HUDEP-2 (cell line): Measurements from ENCODE around the gene AMHR2.

Source experiments
- DNase-seq, 76 experiments: peaks; one replicate each; lab custom pipeline; 2025; ENCODE audit not compliant: unreplicated experiment in 76 of 76; lab: John Stamatoyannopoulos, UW

The AMHR2 gene

GRCh38 chr12:53451661-53452158, 28.1 kb downstream of the AMHR2 start, which contains the start of gene PCBP2:
Gene PCBP2, plus strand, starts transcription at chr12:53452102. Its CDS starts 2,699 bp downstream, at chr12:53454801.
- DNase-seq = peak in 75 of 76 experiments; percentile 13 to 98 (median 97)

DNA sequence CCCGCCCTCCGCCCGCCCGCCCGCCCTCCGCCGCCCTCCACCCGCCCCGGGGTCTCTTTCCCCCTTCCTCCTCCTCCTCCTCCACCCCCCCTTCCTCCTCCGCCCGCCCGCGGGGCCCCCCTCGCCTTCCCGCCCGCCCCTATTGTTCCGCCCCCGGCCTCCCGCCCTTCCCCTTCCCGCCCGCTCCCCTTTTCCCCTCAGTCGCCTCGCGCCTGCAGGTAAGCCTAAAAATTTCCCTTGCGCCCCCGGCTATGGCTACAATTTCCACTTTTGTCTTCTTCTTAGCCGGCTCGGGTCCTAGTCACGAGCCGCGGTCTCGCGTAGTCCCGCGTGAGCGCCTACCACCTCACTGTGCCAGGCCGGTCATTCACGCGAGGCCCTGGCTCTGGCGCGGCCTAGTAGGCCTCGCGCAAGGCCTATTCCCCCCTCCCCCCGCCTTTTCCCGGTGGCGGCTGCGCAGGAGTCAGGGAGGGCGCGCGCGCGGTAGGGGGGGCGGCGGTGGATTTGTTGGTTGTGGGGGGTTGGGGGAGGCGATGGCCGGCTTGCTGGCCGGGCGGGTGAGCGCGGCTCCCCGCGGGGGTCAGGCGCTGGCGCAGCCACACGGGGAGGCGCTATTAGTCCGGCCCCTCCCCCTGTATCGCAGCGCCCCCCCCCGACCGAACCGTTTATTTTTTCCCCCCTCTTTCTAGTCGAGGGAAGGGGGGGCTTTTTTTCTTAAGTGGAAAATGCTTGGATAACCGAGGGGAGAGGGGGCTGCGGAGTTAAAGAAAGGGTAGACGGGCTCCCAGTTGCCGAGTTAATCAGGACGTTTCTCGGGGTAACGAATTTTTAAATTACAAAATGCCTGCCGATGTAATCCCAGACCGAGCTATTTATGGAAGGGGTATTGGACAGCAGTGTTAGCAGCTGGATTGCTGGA, 28.8 kb downstream of the AMHR2 start:
- peak in 66 of 76 experiments; percentile 11 to 83 (median 62) for DNase-seq

- no peak for DNase-seq
Measured at GRCh38 chr12:53453953-53454640, 30.4 kb downstream of the AMHR2 start.

DNA sequence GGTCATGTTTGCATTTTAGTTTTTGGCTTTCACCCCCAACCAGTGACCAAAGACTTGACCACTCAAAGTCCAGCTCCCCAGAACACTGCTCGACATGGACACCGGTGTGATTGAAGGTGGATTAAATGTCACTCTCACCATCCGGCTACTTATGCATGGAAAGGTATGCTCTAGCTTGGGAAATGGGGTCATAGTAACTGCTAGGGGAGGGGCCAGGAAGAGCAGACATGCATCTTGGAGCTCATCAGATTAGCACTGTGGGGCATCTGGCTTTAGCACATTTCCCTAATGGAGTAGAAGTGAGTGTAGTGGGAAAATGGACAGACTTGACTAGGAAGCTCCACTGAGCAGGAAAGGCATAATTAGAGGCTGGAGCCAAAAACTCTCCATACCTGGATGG, 31.1 kb downstream of the AMHR2 start:
- no peak for DNase-seq

- DNase-seq = no peak
Measured at GRCh38 chr12:53456654-53457366, 33.2 kb downstream of the AMHR2 start.

DNA sequence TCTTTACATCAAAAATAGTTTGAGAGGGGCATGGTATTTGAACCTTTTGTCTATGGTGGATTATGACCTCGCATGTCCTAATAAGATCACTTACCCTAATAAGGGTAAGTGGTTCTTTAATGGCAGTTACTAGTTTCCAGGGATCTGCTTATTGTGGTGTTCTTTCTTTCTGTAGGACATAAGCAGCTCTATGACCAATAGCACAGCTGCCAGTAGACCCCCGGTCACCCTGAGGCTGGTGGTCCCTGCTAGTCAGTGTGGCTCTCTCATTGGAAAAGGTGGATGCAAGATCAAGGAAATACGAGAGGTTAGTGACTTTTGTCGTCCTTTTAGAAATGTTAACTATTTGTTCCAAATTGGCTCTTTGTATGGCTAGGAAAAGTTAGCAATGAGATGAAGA, 35.4 kb downstream of the AMHR2 start:
- no peak for DNase-seq

DNA sequence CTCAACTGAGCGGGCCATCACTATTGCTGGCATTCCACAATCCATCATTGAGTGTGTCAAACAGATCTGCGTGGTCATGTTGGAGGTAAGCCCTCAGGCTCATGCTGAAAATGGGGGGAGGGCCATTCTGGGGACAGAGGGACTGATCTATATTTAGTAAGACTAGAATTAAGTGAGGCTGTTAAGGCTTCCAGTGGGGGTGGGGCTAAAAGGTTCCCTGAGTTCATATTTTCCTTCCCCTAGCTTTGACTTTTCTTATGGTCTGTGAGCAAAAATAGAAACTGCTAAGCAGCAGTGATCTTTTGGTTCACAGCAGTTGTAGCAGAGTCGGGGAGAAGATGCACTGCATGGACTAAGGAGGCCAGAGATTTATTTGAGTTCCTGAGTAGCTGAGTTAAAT, 37.4 kb downstream of the AMHR2 start:
- DNase-seq = no peak

GRCh38 chr12:53461591-53461990, 37.9 kb downstream of the AMHR2 start:
- no peak for DNase-seq

DNA sequence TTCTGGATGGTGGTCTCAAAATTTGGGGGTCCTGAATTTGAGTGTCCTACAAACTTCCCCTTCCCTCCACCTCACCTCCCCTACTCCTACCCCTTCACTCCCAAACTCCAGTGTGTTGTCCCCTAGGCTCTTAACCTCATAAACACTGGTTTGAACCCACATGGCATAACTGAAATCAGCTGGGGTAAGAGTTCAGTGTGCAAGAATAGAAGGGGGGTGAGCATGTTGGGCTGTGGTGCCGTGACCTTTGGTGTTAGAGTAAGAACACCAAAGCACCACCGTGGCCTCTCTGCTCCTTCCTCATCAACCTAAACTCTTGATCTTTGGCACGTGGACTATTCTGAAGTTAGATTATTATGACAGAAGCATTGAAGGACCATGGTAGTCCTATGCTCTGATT, 39.3 kb downstream of the AMHR2 start:
- no peak for DNase-seq

DNA sequence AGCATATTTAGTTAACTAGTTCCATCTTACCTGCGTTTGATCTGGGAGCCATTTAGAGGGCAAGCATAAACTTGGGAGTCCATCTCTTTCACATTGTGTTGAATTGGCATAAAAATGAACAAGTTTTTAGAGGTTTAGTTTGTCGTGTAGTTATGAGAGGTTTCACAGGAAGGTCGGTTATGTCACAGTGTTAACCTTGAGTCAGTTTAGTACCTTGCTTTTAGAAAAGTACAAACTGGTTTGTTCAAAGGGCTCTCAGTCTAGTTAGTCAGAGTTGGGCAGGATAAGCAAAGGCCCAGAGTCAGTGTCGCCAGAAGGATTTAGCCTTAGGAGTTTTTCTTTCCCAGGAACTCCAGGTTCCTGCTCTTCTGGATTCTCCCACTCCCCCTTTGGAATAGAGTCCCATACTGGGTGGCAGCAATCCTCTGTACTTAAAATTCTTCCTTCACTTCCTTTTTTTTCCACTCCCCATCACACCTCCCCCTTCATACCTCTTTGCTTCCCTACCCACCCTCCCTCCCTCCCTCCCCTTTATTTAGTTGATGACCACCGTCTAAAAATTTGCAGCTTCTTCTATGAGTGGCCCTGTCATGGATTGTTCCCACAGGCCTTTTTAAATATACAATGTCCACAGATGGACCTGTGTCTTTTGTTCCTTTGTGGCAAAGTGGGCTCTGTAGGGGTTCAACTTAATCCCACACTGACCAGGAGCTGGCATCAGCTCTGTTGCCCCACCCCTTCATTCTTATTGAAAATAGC, 40.3 kb downstream of the AMHR2 start:
- DNase-seq = no peak

GRCh38 chr12:53464685-53465418, 41.2 kb downstream of the AMHR2 start:
- no peak for DNase-seq

DNA sequence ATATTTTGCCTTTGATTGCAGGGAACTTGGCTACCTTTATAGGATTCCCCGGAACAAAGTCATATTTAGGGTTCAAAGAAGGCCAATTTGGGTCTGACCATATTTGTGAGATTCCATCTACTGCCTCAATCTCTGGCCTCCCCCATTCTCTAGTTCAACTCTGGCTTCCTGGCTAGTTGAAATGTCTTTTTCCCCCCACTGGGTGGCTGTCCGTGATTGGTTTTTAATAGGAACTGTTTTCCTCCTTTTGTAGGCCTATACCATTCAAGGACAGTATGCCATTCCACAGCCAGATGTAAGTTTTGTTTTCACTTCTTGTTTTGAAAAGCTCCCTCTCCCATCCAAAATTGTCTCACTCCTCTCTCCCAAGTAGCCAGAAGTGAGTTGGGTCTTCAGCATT, 42.0 kb downstream of the AMHR2 start:
- DNase-seq = no peak

GRCh38 chr12:53466640-53467039, 43.0 kb downstream of the AMHR2 start:
- no peak for DNase-seq

GRCh38 chr12:53467082-53467481, 43.4 kb downstream of the AMHR2 start:
- DNase-seq = no peak

DNA sequence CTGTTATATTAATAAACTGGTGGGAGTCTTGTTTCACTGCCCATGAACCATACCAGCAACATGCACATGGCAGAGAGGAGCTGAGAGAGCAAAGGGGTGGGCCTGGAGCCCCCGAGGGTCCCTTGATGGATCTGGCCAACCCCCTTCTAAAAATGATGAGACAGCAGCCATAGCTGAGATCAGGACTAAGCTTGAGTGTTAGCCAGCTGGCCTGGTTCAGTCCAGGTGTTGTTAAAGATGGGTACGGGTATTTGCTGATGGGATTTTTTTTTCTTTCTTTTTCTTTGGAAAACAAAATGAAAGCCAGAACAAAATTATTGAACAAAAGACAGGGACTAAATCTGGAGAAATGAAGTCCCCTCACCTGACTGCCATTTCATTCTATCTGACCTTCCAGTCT, 44.2 kb downstream of the AMHR2 start:
- no peak for DNase-seq

DNA sequence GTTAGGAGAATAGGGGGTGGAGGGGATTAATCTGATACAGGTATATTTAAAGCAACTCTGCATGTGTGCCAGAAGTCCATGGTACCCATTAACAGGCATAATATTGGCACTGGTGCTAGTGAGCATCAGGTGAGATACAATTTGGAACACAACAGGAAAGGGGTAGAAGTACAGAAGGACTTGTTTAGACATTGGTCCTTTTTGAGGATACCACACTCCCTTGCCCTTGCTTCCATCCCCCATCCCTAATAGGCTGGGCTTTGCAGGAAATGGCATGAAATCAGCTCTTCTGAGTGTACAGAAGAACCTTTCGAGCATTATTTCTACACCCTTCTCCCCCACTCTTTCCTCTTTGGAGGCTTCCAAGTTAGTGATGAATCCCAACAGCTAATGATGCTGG, 44.6 kb downstream of the AMHR2 start:
- no peak for DNase-seq

DNA sequence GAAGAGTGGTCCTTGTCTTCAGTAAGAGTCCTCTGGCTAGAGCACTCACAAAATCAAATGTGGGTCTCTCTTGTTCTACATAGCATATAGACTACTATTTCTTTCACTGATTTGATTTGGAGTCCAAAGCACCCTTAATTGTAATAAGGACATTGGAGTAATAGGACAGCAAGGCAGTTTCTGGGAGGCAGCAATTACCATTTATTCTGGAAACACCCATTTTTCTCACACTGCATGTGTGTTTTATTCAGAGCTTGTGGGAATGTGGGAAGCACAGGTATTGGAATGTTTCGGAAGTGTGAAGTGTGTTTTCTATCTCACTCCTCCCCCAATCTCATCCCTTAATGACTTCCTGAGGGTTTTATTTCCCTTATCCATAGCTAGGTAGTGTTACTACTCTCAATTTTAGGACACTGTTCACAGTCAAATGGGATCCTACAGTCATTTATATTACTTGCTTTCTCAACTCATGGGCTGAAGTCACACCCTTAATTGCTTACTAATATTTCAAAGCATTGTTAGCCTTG, 48.5 kb downstream of the AMHR2 start:
- no peak for DNase-seq

DNA sequence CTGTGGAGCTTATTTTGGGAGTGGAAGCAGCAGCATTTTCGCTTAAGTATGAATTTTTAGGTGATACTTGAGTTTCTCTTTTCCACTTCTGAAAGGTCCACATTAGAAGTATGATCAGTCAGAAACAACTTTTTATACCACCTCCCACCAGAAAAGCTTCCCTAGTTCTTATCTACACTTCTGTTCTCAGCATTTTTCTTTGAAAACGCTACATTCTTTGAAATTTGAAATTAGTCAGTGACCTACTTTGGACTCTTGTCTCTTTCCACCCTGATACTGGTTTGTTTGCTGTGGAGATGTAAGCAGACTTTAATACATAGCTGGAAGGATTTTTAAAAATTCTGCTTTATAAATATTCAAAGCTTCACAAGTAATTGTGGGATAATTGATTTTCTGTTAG, 50.4 kb downstream of the AMHR2 start:
- DNase-seq = no peak

GRCh38 chr12:53474819-53475218, 51.2 kb downstream of the AMHR2 start:
- DNase-seq = no peak
